ENCODE data around the gene DPY19L2. TPM values are rescaled to one million over a fixed set of nuclear protein-coding genes. Genes with fewer than 3 reads are reported as not detected.
"Not testable (repeated sequence)": the region's sequence is repeated elsewhere in the genome, so short reads cannot be mapped to it uniquely, and the experiment has no call there.

DPY19L2 gene
- total and polyA plus RNA-seq, 9 of the 15 experiments (the other 6 are each of a cell fraction or from before 2014, with no cell fraction given): 0.05 to 0.13 (median 0.12) TPM; not detected in 3

GRCh38 chr12:63609281-63609680 lies 59.0 kb downstream of the DPY19L2 start:
- BruUV-seq (replicated peaks): not testable (repeated sequence)

GRCh38 chr12:63604985-63605384 lies 63.3 kb downstream of the DPY19L2 start:
- WGBS (ENCODE audit: insufficient coverage, low coverage, missing lambda C conversion rate): 0% methylated on average over 3 of the region's 3 CpGs
- in situ Hi-C loops (cut with MboI); DNase-seq (ENCODE audit: extremely low read depth in 1 of 4, low spot score in 3 of 4); H3K4me3 ChIP-seq; H3K36me3 ChIP-seq (ENCODE audit: control insufficient read depth, insufficient read depth, low read length); intact Hi-C loops (cut with micrococcal nuclease); H3K9me3 ChIP-seq (replicated peaks; ENCODE audit: control insufficient read depth, insufficient read depth, low read depth, low read length); H3K4me2 ChIP-seq (ENCODE audit: insufficient read depth, low read length); BruUV-seq (replicated peaks); ATAC-seq; H3K27ac ChIP-seq (ENCODE audit: extremely low read depth, low read depth, low read length); CTCF ChIA-PET (ENCODE audit: low intra/inter-chr PET ratio); H3K9ac ChIP-seq (ENCODE audit: insufficient read depth in 1 of 2, low read depth in 2 of 2, low read length in 2 of 2); H3K9me1 ChIP-seq (ENCODE audit: control insufficient read depth, insufficient read depth, low read length); FAIRE-seq; H3K4me1 ChIP-seq (replicated peaks in 1 of 2; ENCODE audit: control insufficient read depth in 2 of 2, insufficient read depth in 2 of 2, low read length in 2 of 2); H3K27me3 ChIP-seq (ENCODE audit: control insufficient read depth in 2 of 2, insufficient read depth in 2 of 2, low read length in 2 of 2); H3K79me2 ChIP-seq (ENCODE audit: control insufficient read depth, insufficient read depth, low read length); POLR2A ChIA-PET; H4K20me1 ChIP-seq (replicated peaks; ENCODE audit: control insufficient read depth, insufficient read depth, low read length); H2AFZ ChIP-seq (ENCODE audit: low read depth, low read length): not testable (repeated sequence)

More at GRCh38 chr12:63609281-63609680, 59.0 kb downstream of the DPY19L2 start:
- POLR2A ChIA-PET; H3K27ac ChIP-seq (ENCODE audit: extremely low read depth, low read depth, low read length); FAIRE-seq; intact Hi-C loops (cut with micrococcal nuclease); H3K9ac ChIP-seq (ENCODE audit: insufficient read depth in 1 of 2, low read depth in 2 of 2, low read length in 2 of 2); H4K20me1 ChIP-seq (replicated peaks; ENCODE audit: control insufficient read depth, insufficient read depth, low read length); H3K9me1 ChIP-seq (ENCODE audit: control insufficient read depth, insufficient read depth, low read length); in situ Hi-C loops (cut with MboI); H3K9me3 ChIP-seq (replicated peaks; ENCODE audit: control insufficient read depth, insufficient read depth, low read depth, low read length); H3K4me2 ChIP-seq (ENCODE audit: insufficient read depth, low read length); H3K4me3 ChIP-seq; DNase-seq (ENCODE audit: extremely low read depth in 1 of 4, low spot score in 3 of 4); H3K27me3 ChIP-seq (ENCODE audit: control insufficient read depth in 2 of 2, insufficient read depth in 2 of 2, low read length in 2 of 2); ATAC-seq; CTCF ChIA-PET (ENCODE audit: low intra/inter-chr PET ratio); H2AFZ ChIP-seq (ENCODE audit: low read depth, low read length); H3K4me1 ChIP-seq (replicated peaks in 1 of 2; ENCODE audit: control insufficient read depth in 2 of 2, insufficient read depth in 2 of 2, low read length in 2 of 2); H3K36me3 ChIP-seq (ENCODE audit: control insufficient read depth, insufficient read depth, low read length); H3K79me2 ChIP-seq (ENCODE audit: control insufficient read depth, insufficient read depth, low read length): not testable (repeated sequence)

GRCh38 chr12:63594828-63595227 lies 73.5 kb downstream of the DPY19L2 start:
- H3K79me2 ChIP-seq (ENCODE audit: control insufficient read depth, insufficient read depth, low read length); H3K36me3 ChIP-seq (ENCODE audit: control insufficient read depth, insufficient read depth, low read length); H3K4me3 ChIP-seq; H4K20me1 ChIP-seq (replicated peaks; ENCODE audit: control insufficient read depth, insufficient read depth, low read length); H3K4me1 ChIP-seq (replicated peaks in 1 of 2; ENCODE audit: control insufficient read depth in 2 of 2, insufficient read depth in 2 of 2, low read length in 2 of 2); H3K27ac ChIP-seq (ENCODE audit: extremely low read depth, low read depth, low read length); CTCF ChIA-PET (ENCODE audit: low intra/inter-chr PET ratio); ATAC-seq; H3K9me3 ChIP-seq (replicated peaks; ENCODE audit: control insufficient read depth, insufficient read depth, low read depth, low read length); BruUV-seq (replicated peaks); H3K4me2 ChIP-seq (ENCODE audit: insufficient read depth, low read length); FAIRE-seq; H3K9me1 ChIP-seq (ENCODE audit: control insufficient read depth, insufficient read depth, low read length); in situ Hi-C loops (cut with MboI); intact Hi-C loops (cut with micrococcal nuclease); POLR2A ChIA-PET; H3K9ac ChIP-seq (ENCODE audit: insufficient read depth in 1 of 2, low read depth in 2 of 2, low read length in 2 of 2); H3K27me3 ChIP-seq (ENCODE audit: control insufficient read depth in 2 of 2, insufficient read depth in 2 of 2, low read length in 2 of 2): not testable (repeated sequence)
- peak overlapping the region; percentile 34; the same call in 1 of the 2 replicates for H2AFZ ChIP-seq (ENCODE audit: low read depth, low read length)
- DNase-seq (ENCODE audit: extremely low read depth in 1 of 4, low spot score in 3 of 4): peak in 1 of 4 experiments; percentile 2
- 0% methylated on average over 4 of the region's 4 CpGs for WGBS (ENCODE audit: insufficient coverage, low coverage, missing lambda C conversion rate)
